OCI-LY1 (cell line): Measurements from ENCODE around the gene C2CD4D.

Experiments
- EZH2 ChIP-seq: fragments of 200-600 bp; sonication (generic), shearing (Covaris generic); IDR thresholded peaks from 2 replicates; pipeline ENCODE4 v1.8.0; 2017; ENCODE audit warnings: borderline replicate concordance, mixed run types, mild to moderate bottlenecking, antibody characterized with exemption, low read length, moderate library complexity, mixed read lengths
- TF ChIP-seq, protein P1 (sequence below): fragments of 200-600 bp; sonication (generic), shearing (Covaris generic); IDR thresholded peaks from 2 replicates; pipeline ENCODE4 v1.5.1; 2017; ENCODE audit warnings: mild to moderate bottlenecking, antibody characterized with exemption, low read length, moderate library complexity, mixed read lengths

DNA sequence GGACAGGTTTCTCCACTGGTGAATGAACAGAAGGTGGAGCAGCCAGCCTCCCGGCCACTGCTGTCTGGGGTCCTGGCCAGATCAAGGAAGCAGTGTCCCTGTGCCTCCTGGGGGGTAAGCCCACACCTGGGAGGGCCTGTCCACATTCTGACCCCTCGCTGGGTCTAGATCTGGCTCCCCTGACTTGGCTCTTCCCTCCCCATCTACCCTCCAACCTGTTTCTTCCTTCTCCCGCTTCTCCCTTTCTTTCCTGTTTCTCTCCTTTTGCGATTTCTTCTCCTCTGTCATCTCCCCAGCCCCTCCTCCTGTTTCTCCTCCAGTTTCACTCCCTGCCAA is 8.4 kb downstream of the C2CD4D start:
- TF ChIP-seq, protein P1, sequence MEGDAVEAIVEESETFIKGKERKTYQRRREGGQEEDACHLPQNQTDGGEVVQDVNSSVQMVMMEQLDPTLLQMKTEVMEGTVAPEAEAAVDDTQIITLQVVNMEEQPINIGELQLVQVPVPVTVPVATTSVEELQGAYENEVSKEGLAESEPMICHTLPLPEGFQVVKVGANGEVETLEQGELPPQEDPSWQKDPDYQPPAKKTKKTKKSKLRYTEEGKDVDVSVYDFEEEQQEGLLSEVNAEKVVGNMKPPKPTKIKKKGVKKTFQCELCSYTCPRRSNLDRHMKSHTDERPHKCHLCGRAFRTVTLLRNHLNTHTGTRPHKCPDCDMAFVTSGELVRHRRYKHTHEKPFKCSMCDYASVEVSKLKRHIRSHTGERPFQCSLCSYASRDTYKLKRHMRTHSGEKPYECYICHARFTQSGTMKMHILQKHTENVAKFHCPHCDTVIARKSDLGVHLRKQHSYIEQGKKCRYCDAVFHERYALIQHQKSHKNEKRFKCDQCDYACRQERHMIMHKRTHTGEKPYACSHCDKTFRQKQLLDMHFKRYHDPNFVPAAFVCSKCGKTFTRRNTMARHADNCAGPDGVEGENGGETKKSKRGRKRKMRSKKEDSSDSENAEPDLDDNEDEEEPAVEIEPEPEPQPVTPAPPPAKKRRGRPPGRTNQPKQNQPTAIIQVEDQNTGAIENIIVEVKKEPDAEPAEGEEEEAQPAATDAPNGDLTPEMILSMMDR, result no peak
- TF ChIP-seq EZH2, result no peak
